HepG2 (cell line): ENCODE data around the gene SMYD2. TPM values are rescaled to one million over a fixed set of nuclear protein-coding genes. Genes with fewer than 3 reads are reported as not detected.

ENCODE experiments used
- AGO1 ChIP-seq: fragments of 200-400 bp; formaldehyde crosslinking; IDR thresholded peaks from 2 replicates; pipeline ENCODE4 v1.6.1; 2017; ENCODE audit warnings: mild to moderate bottlenecking, low read depth, low read length, moderate library complexity; ENCODE audit not compliant: poor library complexity, severe bottlenecking
- ERF ChIP-seq: IDR thresholded peaks from 2 replicates; pipeline ENCODE4 v1.6.1; 2018; ENCODE audit warnings: missing biosample characterization, missing genetic modification reagents
- FLYWCH1 ChIP-seq: sonication (generic); formaldehyde crosslinking; IDR thresholded peaks from 2 replicates; pipeline ENCODE4 v1.8.1; 2023; ENCODE audit warnings: mild to moderate bottlenecking, missing genetic modification reagents
- GABPB1 ChIP-seq: IDR thresholded peaks from 2 replicates; pipeline ENCODE4 v1.6.1; 2016; ENCODE audit warnings: mild to moderate bottlenecking, missing genetic modification reagents, moderate library complexity, missing compliant biosample characterization
- KMT2A ChIP-seq: sonication (generic); formaldehyde crosslinking; IDR thresholded peaks from 2 replicates; pipeline ENCODE4 v1.4.0; 2020; ENCODE audit warnings: missing genetic modification reagents
- NR2C2 ChIP-seq: sonication (generic); formaldehyde crosslinking; IDR thresholded peaks from 2 replicates; pipeline ENCODE4 v1.4.0; 2020; ENCODE audit warnings: missing genetic modification reagents, mild to moderate bottlenecking, moderate library complexity, borderline replicate concordance
- PTBP1 ChIP-seq: fragments of 200-400 bp; formaldehyde crosslinking; IDR thresholded peaks from 2 replicates; pipeline ENCODE4 v1.6.1; 2018; ENCODE audit warnings: low read length, low read depth; ENCODE audit not compliant: poor library complexity, severe bottlenecking
- TCF12 ChIP-seq, 2 experiments: fragments of 450-650 bp in 1 of 2; sonication (generic) in 1 of 2; formaldehyde crosslinking in 1 of 2; IDR thresholded peaks; 2 replicates each; pipeline versions ENCODE4 v1.6.1 to v1.8.0; 2017 to 2022; ENCODE audit warnings: antibody characterized with exemption in 1 of 2, mild to moderate bottlenecking in 1 of 2, missing genetic modification reagents in 1 of 2, moderate library complexity in 1 of 2
- TRIM24 ChIP-seq: sonication (generic); formaldehyde crosslinking; IDR thresholded peaks from 2 replicates; pipeline ENCODE4 v1.8.0; 2022; ENCODE audit warnings: mild to moderate bottlenecking, missing genetic modification reagents
- YEATS4 ChIP-seq: sonication (generic); formaldehyde crosslinking; IDR thresholded peaks from 2 replicates; pipeline ENCODE4 v1.4.0; 2020; ENCODE audit warnings: missing genetic modification reagents, borderline replicate concordance
- ZFP37 ChIP-seq: sonication (generic); formaldehyde crosslinking; IDR thresholded peaks from 2 replicates; pipeline ENCODE4 v1.4.0; 2020; ENCODE audit warnings: missing genetic modification reagents, borderline replicate concordance
- ZKSCAN1 ChIP-seq: fragments of 150-350 bp; IDR thresholded peaks from 2 replicates; pipeline ENCODE4 v1.6.1; 2014; ENCODE audit warnings: low read length
- ZNF225 ChIP-seq: sonication (generic); formaldehyde crosslinking; IDR thresholded peaks from 2 replicates; pipeline ENCODE4 v1.4.0; 2020; ENCODE audit warnings: mild to moderate bottlenecking, missing genetic modification reagents
- ZNF326 ChIP-seq: sonication (generic); formaldehyde crosslinking; IDR thresholded peaks from 2 replicates; pipeline ENCODE4 v1.4.0; 2020; ENCODE audit warnings: missing genetic modification reagents, borderline replicate concordance
- polyA plus RNA-seq, 8 experiments: library from polyadenylated mRNA; depleted of rRNA in 3 of 8; stranded (reverse) in 7 of 8; unstranded in 1 of 8; fragments of >200 nt; fragmentation: Illumina TruSeq in 4 of 8; extraction: Trizol in 4 of 8; gene quantifications; 2 replicates each; pipeline versions ENCODE4 v1.2.1 to v1.2.3, GENCODE V29; 2011 to 2016; ENCODE audit warnings: low read depth in 4 of 8, missing spikeins in 1 of 8, mixed read lengths in 1 of 8; ENCODE audit not compliant: insufficient read depth in 1 of 8
- total RNA-seq, 5 experiments: library from RNA; depleted of rRNA; stranded (reverse); fragments of >200 nt; fragmentation: Illumina TruSeq; extraction: Trizol; gene quantifications; 2 replicates each; pipeline ENCODE4 v1.2.3, GENCODE V29; 2016; ENCODE audit warnings: low read depth in 1 of 5
- TF ChIP-seq, protein P1 (sequence below): sonication (generic); formaldehyde crosslinking; IDR thresholded peaks from 2 replicates; pipeline ENCODE4 v1.4.0; 2020; ENCODE audit warnings: missing genetic modification reagents
- TF ChIP-seq, protein P2 (sequence below): sonication (generic); formaldehyde crosslinking; IDR thresholded peaks from 2 replicates; pipeline ENCODE4 v1.4.0; 2020; ENCODE audit warnings: missing genetic modification reagents
- TF ChIP-seq, protein P3 (sequence below): IDR thresholded peaks from 2 replicates; pipeline ENCODE4 v1.6.1; 2018; ENCODE audit warnings: missing genetic modification reagents
- TF ChIP-seq, protein P4 (sequence below): sonication (generic); formaldehyde crosslinking; IDR thresholded peaks from 2 replicates; pipeline ENCODE4 v1.4.0; 2020; ENCODE audit warnings: mild to moderate bottlenecking, missing genetic modification reagents

The SMYD2 gene
- total and polyA plus RNA-seq, 2 of the 13 experiments (the other 11 are each of a cell fraction or from before 2014, with no cell fraction given), result 72.7 to 139 TPM

DNA sequence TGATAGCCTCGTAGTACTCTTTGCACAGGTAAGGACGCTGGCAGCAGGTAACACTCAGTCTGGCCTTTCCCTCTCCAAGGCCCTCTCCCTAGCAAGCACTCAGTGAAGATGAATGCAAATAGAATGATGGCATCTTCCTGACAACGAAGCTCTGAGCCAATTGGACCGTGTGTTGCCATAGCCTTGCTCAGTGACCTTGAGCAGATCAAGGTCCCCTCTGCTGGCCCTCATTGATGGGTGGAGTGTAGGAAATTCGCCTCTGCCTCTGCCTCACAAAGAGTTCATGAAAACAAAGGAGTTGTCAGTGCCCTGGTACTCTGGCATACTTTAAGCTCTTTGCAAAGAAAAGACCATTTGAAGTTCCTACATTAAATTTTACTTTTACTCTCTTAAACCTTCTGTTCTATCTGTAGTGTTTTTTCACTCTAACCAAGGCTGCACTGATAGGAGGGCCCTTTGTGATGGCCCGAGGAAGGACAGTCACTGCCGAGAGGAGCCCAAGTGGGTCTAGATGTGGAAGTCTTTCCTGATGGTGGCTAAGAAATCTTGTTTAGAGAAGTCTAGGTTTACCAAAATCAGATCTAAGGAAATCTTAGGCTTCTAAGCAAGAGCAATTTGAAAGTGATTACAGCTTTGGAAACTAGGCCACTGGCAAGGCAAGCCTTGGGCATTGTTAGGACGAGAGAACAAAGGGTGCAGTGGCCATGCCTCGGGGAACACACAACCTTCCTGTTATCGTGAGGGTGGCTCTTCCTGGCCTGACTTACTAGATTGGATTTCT, 38.2 kb downstream of the SMYD2 start (continued):
- no peak for TF ChIP-seq ZNF225
- no peak for TF ChIP-seq YEATS4
- TF ChIP-seq, protein P1, sequence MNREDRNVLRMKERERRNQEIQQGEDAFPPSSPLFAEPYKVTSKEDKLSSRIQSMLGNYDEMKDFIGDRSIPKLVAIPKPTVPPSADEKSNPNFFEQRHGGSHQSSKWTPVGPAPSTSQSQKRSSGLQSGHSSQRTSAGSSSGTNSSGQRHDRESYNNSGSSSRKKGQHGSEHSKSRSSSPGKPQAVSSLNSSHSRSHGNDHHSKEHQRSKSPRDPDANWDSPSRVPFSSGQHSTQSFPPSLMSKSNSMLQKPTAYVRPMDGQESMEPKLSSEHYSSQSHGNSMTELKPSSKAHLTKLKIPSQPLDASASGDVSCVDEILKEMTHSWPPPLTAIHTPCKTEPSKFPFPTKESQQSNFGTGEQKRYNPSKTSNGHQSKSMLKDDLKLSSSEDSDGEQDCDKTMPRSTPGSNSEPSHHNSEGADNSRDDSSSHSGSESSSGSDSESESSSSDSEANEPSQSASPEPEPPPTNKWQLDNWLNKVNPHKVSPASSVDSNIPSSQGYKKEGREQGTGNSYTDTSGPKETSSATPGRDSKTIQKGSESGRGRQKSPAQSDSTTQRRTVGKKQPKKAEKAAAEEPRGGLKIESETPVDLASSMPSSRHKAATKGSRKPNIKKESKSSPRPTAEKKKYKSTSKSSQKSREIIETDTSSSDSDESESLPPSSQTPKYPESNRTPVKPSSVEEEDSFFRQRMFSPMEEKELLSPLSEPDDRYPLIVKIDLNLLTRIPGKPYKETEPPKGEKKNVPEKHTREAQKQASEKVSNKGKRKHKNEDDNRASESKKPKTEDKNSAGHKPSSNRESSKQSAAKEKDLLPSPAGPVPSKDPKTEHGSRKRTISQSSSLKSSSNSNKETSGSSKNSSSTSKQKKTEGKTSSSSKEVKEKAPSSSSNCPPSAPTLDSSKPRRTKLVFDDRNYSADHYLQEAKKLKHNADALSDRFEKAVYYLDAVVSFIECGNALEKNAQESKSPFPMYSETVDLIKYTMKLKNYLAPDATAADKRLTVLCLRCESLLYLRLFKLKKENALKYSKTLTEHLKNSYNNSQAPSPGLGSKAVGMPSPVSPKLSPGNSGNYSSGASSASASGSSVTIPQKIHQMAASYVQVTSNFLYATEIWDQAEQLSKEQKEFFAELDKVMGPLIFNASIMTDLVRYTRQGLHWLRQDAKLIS (CRISPR knock-in tag), result no peak
- TF ChIP-seq KMT2A (CRISPR knock-in tag), result no peak
- TF ChIP-seq, protein P2, sequence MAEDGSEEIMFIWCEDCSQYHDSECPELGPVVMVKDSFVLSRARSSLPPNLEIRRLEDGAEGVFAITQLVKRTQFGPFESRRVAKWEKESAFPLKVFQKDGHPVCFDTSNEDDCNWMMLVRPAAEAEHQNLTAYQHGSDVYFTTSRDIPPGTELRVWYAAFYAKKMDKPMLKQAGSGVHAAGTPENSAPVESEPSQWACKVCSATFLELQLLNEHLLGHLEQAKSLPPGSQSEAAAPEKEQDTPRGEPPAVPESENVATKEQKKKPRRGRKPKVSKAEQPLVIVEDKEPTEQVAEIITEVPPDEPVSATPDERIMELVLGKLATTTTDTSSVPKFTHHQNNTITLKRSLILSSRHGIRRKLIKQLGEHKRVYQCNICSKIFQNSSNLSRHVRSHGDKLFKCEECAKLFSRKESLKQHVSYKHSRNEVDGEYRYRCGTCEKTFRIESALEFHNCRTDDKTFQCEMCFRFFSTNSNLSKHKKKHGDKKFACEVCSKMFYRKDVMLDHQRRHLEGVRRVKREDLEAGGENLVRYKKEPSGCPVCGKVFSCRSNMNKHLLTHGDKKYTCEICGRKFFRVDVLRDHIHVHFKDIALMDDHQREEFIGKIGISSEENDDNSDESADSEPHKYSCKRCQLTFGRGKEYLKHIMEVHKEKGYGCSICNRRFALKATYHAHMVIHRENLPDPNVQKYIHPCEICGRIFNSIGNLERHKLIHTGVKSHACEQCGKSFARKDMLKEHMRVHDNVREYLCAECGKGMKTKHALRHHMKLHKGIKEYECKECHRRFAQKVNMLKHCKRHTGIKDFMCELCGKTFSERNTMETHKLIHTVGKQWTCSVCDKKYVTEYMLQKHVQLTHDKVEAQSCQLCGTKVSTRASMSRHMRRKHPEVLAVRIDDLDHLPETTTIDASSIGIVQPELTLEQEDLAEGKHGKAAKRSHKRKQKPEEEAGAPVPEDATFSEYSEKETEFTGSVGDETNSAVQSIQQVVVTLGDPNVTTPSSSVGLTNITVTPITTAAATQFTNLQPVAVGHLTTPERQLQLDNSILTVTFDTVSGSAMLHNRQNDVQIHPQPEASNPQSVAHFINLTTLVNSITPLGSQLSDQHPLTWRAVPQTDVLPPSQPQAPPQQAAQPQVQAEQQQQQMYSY (CRISPR knock-in tag), result no peak
- TF ChIP-seq, protein P3, sequence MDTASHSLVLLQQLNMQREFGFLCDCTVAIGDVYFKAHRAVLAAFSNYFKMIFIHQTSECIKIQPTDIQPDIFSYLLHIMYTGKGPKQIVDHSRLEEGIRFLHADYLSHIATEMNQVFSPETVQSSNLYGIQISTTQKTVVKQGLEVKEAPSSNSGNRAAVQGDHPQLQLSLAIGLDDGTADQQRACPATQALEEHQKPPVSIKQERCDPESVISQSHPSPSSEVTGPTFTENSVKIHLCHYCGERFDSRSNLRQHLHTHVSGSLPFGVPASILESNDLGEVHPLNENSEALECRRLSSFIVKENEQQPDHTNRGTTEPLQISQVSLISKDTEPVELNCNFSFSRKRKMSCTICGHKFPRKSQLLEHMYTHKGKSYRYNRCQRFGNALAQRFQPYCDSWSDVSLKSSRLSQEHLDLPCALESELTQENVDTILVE (CRISPR knock-in tag), result no peak
- no peak for TF ChIP-seq TCF12 (IDR thresholded peaks at IDR 0.05)
- TF ChIP-seq TCF12 (CRISPR knock-in tag; IDR thresholded peaks at IDR 0.05), result no peak
- TF ChIP-seq FLYWCH1 (CRISPR knock-in tag), result no peak
- no peak for TF ChIP-seq ZKSCAN1
- TF ChIP-seq, protein P4, sequence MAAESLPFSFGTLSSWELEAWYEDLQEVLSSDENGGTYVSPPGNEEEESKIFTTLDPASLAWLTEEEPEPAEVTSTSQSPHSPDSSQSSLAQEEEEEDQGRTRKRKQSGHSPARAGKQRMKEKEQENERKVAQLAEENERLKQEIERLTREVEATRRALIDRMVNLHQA (CRISPR knock-in tag), result no peak
- no peak for TF ChIP-seq NR2C2 (CRISPR knock-in tag)
- TF ChIP-seq AGO1, result no peak
- no peak for TF ChIP-seq GABPB1 (CRISPR knock-in tag)
- no peak for TF ChIP-seq TRIM24 (CRISPR knock-in tag)
- no peak for TF ChIP-seq ERF (CRISPR knock-in tag)
- no peak for TF ChIP-seq ZNF326 (CRISPR knock-in tag)
- no peak for TF ChIP-seq PTBP1
- TF ChIP-seq ZFP37, result no peak
